AG04449 (cell line): ENCODE measurements around the gene CHRNB2.

ENCODE experiments used
- CTCF ChIA-PET: fragments of 350-600 bp; formaldehyde crosslinking; extraction: SDS; loops from one replicate; lab custom pipeline; 2021; ENCODE audit warnings: antibody characterized with exemption; lab: Yijun Ruan, JAX
- POLR2A ChIA-PET: fragments of 400-600, 350-600 bp; formaldehyde crosslinking; extraction: SDS; loops from one replicate; lab custom pipeline; 2020; ENCODE audit warnings: antibody characterized with exemption, inconsistent platforms; lab: Yijun Ruan, JAX
- DNase-seq: peaks from one replicate; pipeline ENCODE4 v3.0.0-alpha.2; 2010; ENCODE audit warnings: low read depth, low spot score
- H3K4me3 ChIP-seq: 2 replicates; pipeline ENCODE4 v1.5.1; 2011; ENCODE audit warnings: low read depth, mild to moderate bottlenecking, control low read depth, low read length
- CTCF ChIP-seq: IDR thresholded peaks from one replicate; pipeline ENCODE4 v1.5.1; 2011; ENCODE audit warnings: mild to moderate bottlenecking, moderate library complexity, low read length, control low read depth, inconsistent platforms; ENCODE audit not compliant: insufficient read depth; ENCODE audit errors: missing control alignments

CHRNB2 gene

GRCh38 chr1:154557248-154557938 lies 10.2 kb upstream of the CHRNB2 start:
- POLR2A ChIA-PET, result interaction anchor here (0.6 kb wide), 1 partner anchor 387 kb away, joined by 3 read pairs; no protein-coding TSS in a partner anchor
- CTCF ChIA-PET, result interaction anchor here (1.3 to 4.2 kb wide), 5 partner anchors 11 to 386 kb away, joined by 3 to 26 read pairs (median 5); no protein-coding TSS in a partner anchor
- no peak for DNase-seq
- TF ChIP-seq CTCF, result no peak
- peak overlapping the region; percentile 79 for H3K4me3 ChIP-seq

- TF ChIP-seq CTCF, result no peak
- no peak for DNase-seq
- ChIA-PET CTCF (interaction anchor here (1.3 to 4.2 kb wide), 2 partner anchors 12 to 386 kb away, joined by 3 to 26 read pairs; no protein-coding TSS in a partner anchor), POLR2A (interaction anchor here (0.6 to 0.7 kb wide), 2 partner anchors 387 to 403 kb away, joined by 3 read pairs; no protein-coding TSS in a partner anchor)
- peak within 1 kb of the TSS; percentile 79 for H3K4me3 ChIP-seq
These were observed 9.4 kb upstream of the CHRNB2 start, which contains the start of gene UBE2Q1 for GRCh38 chr1:154557939-154558719. UBE2Q1 (minus strand) TSS chr1:154558662; CDS start chr1:154558553, 109 bp downstream.

GRCh38 chr1:154558720-154559465 lies 8.7 kb upstream of the CHRNB2 start:
- no peak for TF ChIP-seq CTCF
- H3K4me3 ChIP-seq, result peak overlapping the region; percentile 79
- peak; percentile 94 for DNase-seq
- ChIA-PET POLR2A (no interaction called here), CTCF (interaction anchor here (0.8 to 4.2 kb wide), 40 partner anchors 10 to 533 kb away, joined by 3 to 44 read pairs (median 6); partner anchors contain the start of genes ADAR, CHRNB2, KCNN3 and LENEP)

- H3K4me3 ChIP-seq, result peak overlapping the region; percentile 79
- CTCF ChIA-PET, result interaction anchor here (0.6 to 2.5 kb wide), 60 partner anchors 9 to 555 kb away, joined by 3 to 44 read pairs (median 5); partner anchors contain the start of genes ADAM15, ADAR, CHRNB2 and KCNN3
- TF ChIP-seq CTCF, result peak; percentile 94
- POLR2A ChIA-PET, result no interaction called here
- DNase-seq, result peak; percentile 54
These were observed 8.0 kb upstream of the CHRNB2 start for GRCh38 chr1:154559466-154560044.

GRCh38 chr1:154565876-154566275 lies 1.7 kb upstream of the CHRNB2 start:
- POLR2A ChIA-PET, result no interaction called here
- no peak for TF ChIP-seq CTCF
- no peak overlapping the region for H3K4me3 ChIP-seq
- DNase-seq, result no peak
- CTCF ChIA-PET, result interaction anchor here (1.0 kb wide), 1 partner anchor 19 kb away, joined by 3 read pairs; no protein-coding TSS in a partner anchor
